ENCODE results near the gene MAGEA11. TPM values are rescaled to one million over a fixed set of nuclear protein-coding genes. Genes with fewer than 3 reads are reported as not detected.

MAGEA11 gene
- total and polyA plus RNA-seq, 2 experiments from 2014 or later = not detected

DNA sequence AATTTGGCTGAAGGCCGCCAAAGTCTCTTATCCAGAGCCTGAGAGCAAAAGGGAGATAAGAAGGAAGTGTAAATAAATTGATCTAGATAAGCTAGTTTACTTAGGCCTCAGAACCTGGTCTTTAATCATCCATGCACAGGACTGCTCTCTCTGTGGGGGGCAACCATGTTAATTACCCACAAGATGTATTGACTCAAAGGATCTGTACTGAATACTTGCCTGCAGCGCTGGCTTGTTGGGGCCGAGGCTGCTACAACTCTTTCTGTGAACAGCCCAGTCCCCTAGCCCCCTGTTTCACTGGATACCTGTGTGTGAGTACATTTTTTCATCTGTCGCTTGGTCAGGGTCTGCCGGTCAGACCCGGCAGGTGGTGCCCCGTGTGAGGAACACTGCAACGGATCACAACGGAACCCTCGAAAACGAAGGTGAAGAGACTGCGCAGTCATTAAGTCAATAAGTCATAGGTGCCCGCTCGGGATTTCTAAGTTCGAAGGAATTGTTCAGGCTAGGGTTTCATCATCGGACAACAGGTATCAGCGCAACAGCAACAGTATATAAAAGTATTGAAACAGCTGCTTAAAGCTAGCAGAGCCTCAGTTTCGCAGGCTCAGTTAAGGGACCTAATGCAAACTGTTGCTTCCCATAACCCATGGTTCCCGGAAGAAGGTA is 8.3 kb downstream of the MAGEA11 start:
- Mint-ChIP-seq H3K4me3 (no peak overlapping the region), H3K9me3 (no peaks in the 10 kb centered on the region)

More for the DNA sequence above, 8.3 kb downstream of the MAGEA11 start:
- H3K36me3 ChIP-seq (ENCODE audit: insufficient read depth) = no peaks in the 10 kb centered on the region
- H4K20me1 ChIP-seq (replicated peaks; ENCODE audit: insufficient read depth) = no peaks in the 10 kb centered on the region; the same call in 1 of the 2 replicates
- no peaks in the 10 kb centered on the region for H3K36me3 Mint-ChIP-seq (ENCODE audit: low read depth)
- no peak for ATAC-seq
- H3K79me2 ChIP-seq (replicated peaks; ENCODE audit: insufficient read depth) = no peaks in the 10 kb centered on the region
- no peak overlapping the region for H3K4me2 ChIP-seq
- no peak overlapping the region for H3K27ac Mint-ChIP-seq
- H3K27me3 Mint-ChIP-seq (ENCODE audit: insufficient read depth, low read depth, poor library complexity) = peaks cover 17% of the 10 kb centered on the region
- H3K4me3 ChIP-seq = no peak overlapping the region
- no peaks in the 10 kb centered on the region for H3K4me1 ChIP-seq (ENCODE audit: insufficient read depth)
- no peak for DNase-seq (ENCODE audit: low spot score)
- no peak overlapping the region for H2AFZ ChIP-seq
- H3F3A ChIP-seq (replicated peaks; ENCODE audit: low read depth) = no peaks in the 10 kb centered on the region
- H3K27me3 ChIP-seq (ENCODE audit: insufficient read depth) = peaks cover 14% of the 10 kb centered on the region; the same call in 1 of the 2 replicates
- H3K27ac ChIP-seq (ENCODE audit: low read depth) = no peak overlapping the region
- 0 out of 3 replicates have a peak, but pooled peaks cover 2% of the 10 kb centered on the region for H3K4me1 Mint-ChIP-seq
- H3K9me2 ChIP-seq (ENCODE audit: insufficient read depth) = no peaks in the 10 kb centered on the region
- TF ChIP-seq ZNF114 (CRISPR knock-in tag; IDR thresholded peaks at IDR 0.05) (no peak), EZH2 (IDR thresholded peaks at IDR 0.05; ENCODE audit: low read depth, unreplicated experiment) (no peak), JUNB (IDR thresholded peaks at IDR 0.05; ENCODE audit: unreplicated experiment) (no peak), STAT1 (IDR thresholded peaks at IDR 0.05; ENCODE audit: unreplicated experiment) (no peak), EZH2phosphoT487 (IDR thresholded peaks at IDR 0.05; ENCODE audit: unreplicated experiment) (no peak), ZNF331 (CRISPR knock-in tag; IDR thresholded peaks at IDR 0.05; ENCODE audit: low read depth) (no peak), POLR2AphosphoS5 (IDR thresholded peaks at IDR 0.05; ENCODE audit: low read depth) (no peak), CREB1 (CRISPR knock-in tag; IDR thresholded peaks at IDR 0.05; ENCODE audit: low read depth) (no peak), NANOG (IDR thresholded peaks at IDR 0.05; ENCODE audit: borderline replicate concordance) (no peak)
- TF ChIP-seq, protein P1, sequence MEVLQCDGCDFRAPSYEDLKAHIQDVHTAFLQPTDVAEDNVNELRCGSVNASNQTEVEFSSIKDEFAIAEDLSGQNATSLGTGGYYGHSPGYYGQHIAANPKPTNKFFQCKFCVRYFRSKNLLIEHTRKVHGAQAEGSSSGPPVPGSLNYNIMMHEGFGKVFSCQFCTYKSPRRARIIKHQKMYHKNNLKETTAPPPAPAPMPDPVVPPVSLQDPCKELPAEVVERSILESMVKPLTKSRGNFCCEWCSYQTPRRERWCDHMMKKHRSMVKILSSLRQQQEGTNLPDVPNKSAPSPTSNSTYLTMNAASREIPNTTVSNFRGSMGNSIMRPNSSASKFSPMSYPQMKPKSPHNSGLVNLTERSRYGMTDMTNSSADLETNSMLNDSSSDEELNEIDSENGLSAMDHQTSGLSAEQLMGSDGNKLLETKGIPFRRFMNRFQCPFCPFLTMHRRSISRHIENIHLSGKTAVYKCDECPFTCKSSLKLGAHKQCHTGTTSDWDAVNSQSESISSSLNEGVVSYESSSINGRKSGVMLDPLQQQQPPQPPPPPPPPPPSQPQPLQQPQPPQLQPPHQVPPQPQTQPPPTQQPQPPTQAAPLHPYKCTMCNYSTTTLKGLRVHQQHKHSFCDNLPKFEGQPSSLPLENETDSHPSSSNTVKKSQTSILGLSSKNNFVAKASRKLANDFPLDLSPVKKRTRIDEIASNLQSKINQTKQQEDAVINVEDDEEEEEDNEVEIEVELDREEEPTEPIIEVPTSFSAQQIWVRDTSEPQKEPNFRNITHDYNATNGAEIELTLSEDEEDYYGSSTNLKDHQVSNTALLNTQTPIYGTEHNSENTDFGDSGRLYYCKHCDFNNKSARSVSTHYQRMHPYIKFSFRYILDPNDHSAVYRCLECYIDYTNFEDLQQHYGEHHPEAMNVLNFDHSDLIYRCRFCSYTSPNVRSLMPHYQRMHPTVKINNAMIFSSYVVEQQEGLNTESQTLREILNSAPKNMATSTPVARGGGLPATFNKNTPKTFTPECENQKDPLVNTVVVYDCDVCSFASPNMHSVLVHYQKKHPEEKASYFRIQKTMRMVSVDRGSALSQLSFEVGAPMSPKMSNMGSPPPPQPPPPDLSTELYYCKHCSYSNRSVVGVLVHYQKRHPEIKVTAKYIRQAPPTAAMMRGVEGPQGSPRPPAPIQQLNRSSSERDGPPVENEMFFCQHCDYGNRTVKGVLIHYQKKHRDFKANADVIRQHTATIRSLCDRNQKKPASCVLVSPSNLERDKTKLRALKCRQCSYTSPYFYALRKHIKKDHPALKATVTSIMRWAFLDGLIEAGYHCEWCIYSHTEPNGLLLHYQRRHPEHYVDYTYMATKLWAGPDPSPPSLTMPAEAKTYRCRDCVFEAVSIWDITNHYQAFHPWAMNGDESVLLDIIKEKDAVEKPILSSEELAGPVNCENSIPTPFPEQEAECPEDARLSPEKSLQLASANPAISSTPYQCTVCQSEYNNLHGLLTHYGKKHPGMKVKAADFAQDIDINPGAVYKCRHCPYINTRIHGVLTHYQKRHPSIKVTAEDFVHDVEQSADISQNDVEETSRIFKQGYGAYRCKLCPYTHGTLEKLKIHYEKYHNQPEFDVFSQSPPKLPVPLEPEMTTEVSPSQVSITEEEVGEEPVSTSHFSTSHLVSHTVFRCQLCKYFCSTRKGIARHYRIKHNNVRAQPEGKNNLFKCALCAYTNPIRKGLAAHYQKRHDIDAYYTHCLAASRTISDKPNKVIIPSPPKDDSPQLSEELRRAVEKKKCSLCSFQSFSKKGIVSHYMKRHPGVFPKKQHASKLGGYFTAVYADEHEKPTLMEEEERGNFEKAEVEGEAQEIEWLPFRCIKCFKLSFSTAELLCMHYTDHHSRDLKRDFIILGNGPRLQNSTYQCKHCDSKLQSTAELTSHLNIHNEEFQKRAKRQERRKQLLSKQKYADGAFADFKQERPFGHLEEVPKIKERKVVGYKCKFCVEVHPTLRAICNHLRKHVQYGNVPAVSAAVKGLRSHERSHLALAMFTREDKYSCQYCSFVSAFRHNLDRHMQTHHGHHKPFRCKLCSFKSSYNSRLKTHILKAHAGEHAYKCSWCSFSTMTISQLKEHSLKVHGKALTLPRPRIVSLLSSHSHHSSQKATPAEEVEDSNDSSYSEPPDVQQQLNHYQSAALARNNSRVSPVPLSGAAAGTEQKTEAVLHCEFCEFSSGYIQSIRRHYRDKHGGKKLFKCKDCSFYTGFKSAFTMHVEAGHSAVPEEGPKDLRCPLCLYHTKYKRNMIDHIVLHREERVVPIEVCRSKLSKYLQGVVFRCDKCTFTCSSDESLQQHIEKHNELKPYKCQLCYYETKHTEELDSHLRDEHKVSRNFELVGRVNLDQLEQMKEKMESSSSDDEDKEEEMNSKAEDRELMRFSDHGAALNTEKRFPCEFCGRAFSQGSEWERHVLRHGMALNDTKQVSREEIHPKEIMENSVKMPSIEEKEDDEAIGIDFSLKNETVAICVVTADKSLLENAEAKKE (CRISPR knock-in tag; IDR thresholded peaks at IDR 0.05) = no peak
- TF ChIP-seq, protein P2, sequence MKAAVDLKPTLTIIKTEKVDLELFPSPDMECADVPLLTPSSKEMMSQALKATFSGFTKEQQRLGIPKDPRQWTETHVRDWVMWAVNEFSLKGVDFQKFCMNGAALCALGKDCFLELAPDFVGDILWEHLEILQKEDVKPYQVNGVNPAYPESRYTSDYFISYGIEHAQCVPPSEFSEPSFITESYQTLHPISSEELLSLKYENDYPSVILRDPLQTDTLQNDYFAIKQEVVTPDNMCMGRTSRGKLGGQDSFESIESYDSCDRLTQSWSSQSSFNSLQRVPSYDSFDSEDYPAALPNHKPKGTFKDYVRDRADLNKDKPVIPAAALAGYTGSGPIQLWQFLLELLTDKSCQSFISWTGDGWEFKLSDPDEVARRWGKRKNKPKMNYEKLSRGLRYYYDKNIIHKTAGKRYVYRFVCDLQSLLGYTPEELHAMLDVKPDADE (IDR thresholded peaks at IDR 0.05) = no peak
- TF ChIP-seq, protein P3, sequence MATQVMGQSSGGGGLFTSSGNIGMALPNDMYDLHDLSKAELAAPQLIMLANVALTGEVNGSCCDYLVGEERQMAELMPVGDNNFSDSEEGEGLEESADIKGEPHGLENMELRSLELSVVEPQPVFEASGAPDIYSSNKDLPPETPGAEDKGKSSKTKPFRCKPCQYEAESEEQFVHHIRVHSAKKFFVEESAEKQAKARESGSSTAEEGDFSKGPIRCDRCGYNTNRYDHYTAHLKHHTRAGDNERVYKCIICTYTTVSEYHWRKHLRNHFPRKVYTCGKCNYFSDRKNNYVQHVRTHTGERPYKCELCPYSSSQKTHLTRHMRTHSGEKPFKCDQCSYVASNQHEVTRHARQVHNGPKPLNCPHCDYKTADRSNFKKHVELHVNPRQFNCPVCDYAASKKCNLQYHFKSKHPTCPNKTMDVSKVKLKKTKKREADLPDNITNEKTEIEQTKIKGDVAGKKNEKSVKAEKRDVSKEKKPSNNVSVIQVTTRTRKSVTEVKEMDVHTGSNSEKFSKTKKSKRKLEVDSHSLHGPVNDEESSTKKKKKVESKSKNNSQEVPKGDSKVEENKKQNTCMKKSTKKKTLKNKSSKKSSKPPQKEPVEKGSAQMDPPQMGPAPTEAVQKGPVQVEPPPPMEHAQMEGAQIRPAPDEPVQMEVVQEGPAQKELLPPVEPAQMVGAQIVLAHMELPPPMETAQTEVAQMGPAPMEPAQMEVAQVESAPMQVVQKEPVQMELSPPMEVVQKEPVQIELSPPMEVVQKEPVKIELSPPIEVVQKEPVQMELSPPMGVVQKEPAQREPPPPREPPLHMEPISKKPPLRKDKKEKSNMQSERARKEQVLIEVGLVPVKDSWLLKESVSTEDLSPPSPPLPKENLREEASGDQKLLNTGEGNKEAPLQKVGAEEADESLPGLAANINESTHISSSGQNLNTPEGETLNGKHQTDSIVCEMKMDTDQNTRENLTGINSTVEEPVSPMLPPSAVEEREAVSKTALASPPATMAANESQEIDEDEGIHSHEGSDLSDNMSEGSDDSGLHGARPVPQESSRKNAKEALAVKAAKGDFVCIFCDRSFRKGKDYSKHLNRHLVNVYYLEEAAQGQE (IDR thresholded peaks at IDR 0.05; ENCODE audit: unreplicated experiment) = no peak
- TF ChIP-seq, protein P4, sequence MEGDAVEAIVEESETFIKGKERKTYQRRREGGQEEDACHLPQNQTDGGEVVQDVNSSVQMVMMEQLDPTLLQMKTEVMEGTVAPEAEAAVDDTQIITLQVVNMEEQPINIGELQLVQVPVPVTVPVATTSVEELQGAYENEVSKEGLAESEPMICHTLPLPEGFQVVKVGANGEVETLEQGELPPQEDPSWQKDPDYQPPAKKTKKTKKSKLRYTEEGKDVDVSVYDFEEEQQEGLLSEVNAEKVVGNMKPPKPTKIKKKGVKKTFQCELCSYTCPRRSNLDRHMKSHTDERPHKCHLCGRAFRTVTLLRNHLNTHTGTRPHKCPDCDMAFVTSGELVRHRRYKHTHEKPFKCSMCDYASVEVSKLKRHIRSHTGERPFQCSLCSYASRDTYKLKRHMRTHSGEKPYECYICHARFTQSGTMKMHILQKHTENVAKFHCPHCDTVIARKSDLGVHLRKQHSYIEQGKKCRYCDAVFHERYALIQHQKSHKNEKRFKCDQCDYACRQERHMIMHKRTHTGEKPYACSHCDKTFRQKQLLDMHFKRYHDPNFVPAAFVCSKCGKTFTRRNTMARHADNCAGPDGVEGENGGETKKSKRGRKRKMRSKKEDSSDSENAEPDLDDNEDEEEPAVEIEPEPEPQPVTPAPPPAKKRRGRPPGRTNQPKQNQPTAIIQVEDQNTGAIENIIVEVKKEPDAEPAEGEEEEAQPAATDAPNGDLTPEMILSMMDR (conservative IDR thresholded peaks at IDR 0.05; ENCODE audit: low read depth in 2 of 2) = no peak

Data from GM23338 (cell line).